ENCODE measurements around the gene MYO1C.

Gene MYO1C

DNA sequence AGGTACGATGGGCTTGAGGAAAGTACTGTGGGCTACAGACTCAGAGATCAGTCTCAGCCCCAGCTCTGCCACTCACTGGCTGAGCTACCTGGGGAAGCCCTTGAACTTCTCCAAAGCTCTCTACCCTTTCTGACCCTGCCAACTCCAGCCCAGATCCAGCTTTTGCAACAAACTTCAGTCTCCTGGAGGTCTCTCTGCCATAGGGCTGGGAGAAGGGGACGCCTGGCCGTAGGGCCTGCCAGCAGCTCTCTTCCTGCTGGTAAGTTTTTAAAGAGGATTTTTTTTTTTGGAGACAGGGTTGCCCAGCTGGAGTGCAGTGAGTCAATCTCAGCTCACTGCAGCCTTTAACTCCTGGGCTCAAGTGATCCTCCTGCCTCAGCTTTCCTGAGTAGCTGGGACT lies 12.4 kb upstream of the MYO1C start:
- TF ChIP-seq, protein P1, sequence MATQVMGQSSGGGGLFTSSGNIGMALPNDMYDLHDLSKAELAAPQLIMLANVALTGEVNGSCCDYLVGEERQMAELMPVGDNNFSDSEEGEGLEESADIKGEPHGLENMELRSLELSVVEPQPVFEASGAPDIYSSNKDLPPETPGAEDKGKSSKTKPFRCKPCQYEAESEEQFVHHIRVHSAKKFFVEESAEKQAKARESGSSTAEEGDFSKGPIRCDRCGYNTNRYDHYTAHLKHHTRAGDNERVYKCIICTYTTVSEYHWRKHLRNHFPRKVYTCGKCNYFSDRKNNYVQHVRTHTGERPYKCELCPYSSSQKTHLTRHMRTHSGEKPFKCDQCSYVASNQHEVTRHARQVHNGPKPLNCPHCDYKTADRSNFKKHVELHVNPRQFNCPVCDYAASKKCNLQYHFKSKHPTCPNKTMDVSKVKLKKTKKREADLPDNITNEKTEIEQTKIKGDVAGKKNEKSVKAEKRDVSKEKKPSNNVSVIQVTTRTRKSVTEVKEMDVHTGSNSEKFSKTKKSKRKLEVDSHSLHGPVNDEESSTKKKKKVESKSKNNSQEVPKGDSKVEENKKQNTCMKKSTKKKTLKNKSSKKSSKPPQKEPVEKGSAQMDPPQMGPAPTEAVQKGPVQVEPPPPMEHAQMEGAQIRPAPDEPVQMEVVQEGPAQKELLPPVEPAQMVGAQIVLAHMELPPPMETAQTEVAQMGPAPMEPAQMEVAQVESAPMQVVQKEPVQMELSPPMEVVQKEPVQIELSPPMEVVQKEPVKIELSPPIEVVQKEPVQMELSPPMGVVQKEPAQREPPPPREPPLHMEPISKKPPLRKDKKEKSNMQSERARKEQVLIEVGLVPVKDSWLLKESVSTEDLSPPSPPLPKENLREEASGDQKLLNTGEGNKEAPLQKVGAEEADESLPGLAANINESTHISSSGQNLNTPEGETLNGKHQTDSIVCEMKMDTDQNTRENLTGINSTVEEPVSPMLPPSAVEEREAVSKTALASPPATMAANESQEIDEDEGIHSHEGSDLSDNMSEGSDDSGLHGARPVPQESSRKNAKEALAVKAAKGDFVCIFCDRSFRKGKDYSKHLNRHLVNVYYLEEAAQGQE (IDR thresholded peaks at IDR 0.05; ENCODE audit: low read depth): no peak
- TF ChIP-seq TCF12 (IDR thresholded peaks at IDR 0.05; ENCODE audit: low read depth): no peak
- no peak for TF ChIP-seq TEAD4 (IDR thresholded peaks at IDR 0.05)
- no peak for TF ChIP-seq RAD21 (IDR thresholded peaks at IDR 0.05; ENCODE audit: low read depth)
- no peak for TF ChIP-seq NFIC (IDR thresholded peaks at IDR 0.05)
- TF ChIP-seq ZBTB7A (IDR thresholded peaks at IDR 0.05; ENCODE audit: low read depth): no peak
- no peak for TF ChIP-seq EGR1 (IDR thresholded peaks at IDR 0.05)
- TF ChIP-seq, protein P2, sequence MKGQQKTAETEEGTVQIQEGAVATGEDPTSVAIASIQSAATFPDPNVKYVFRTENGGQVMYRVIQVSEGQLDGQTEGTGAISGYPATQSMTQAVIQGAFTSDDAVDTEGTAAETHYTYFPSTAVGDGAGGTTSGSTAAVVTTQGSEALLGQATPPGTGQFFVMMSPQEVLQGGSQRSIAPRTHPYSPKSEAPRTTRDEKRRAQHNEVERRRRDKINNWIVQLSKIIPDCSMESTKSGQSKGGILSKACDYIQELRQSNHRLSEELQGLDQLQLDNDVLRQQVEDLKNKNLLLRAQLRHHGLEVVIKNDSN (IDR thresholded peaks at IDR 0.05): no peak
- TF ChIP-seq YY1 (IDR thresholded peaks at IDR 0.05; ENCODE audit: low read depth): no peak
- TF ChIP-seq TAF1 (IDR thresholded peaks at IDR 0.05; ENCODE audit: low read depth): no peak
- no peak for TF ChIP-seq EP300 (IDR thresholded peaks at IDR 0.05; ENCODE audit: borderline replicate concordance)
- TF ChIP-seq FOXM1 (IDR thresholded peaks at IDR 0.05; ENCODE audit: borderline replicate concordance, low read depth): no peak
- no peak for TF ChIP-seq CEBPB (IDR thresholded peaks at IDR 0.05)

DNA sequence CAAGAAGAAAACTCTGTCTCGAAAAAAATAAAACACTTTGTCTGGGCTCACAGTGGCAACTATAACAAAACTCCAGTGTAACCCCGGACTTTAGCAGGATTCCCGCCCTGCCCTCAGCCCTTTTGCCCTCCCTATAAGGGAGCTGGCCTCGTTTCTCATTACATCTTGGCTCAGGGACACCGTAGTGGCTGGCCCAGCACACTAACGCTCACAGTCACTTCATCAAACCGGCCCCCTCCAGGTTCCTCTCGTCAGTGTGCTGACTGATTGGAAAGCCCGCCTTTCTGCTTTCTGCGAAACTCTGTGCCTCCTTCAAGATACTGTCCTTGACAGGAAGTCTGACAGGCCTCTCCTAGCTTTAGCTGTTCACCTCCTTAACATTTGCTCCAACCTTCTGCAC lies 11.2 kb upstream of the MYO1C start:
- no peak for TF ChIP-seq TAF1 (IDR thresholded peaks at IDR 0.05; ENCODE audit: low read depth)
- TF ChIP-seq, protein P3, sequence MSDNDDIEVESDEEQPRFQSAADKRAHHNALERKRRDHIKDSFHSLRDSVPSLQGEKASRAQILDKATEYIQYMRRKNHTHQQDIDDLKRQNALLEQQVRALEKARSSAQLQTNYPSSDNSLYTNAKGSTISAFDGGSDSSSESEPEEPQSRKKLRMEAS (IDR thresholded peaks at IDR 0.05): no peak
- TF ChIP-seq, protein P1 (IDR thresholded peaks at IDR 0.05; ENCODE audit: low read depth): no peak
- no peak for TF ChIP-seq ZBTB7A (IDR thresholded peaks at IDR 0.05; ENCODE audit: low read depth)
- TF ChIP-seq FOXM1 (IDR thresholded peaks at IDR 0.05; ENCODE audit: borderline replicate concordance, low read depth): no peak
- TF ChIP-seq TCF12 (IDR thresholded peaks at IDR 0.05; ENCODE audit: low read depth): no peak
- no peak for TF ChIP-seq TEAD4 (IDR thresholded peaks at IDR 0.05)
- TF ChIP-seq, protein P2 (IDR thresholded peaks at IDR 0.05): no peak
- TF ChIP-seq CREB1 (IDR thresholded peaks at IDR 0.05; ENCODE audit: low read depth): no peak
- TF ChIP-seq YY1 (IDR thresholded peaks at IDR 0.05; ENCODE audit: low read depth): no peak
- TF ChIP-seq EGR1 (IDR thresholded peaks at IDR 0.05): no peak
- TF ChIP-seq EP300 (IDR thresholded peaks at IDR 0.05; ENCODE audit: borderline replicate concordance): no peak
- no peak for TF ChIP-seq RAD21 (IDR thresholded peaks at IDR 0.05; ENCODE audit: low read depth)
- no peak for TF ChIP-seq NFIC (IDR thresholded peaks at IDR 0.05)
- TF ChIP-seq CEBPB (IDR thresholded peaks at IDR 0.05): no peak

DNA sequence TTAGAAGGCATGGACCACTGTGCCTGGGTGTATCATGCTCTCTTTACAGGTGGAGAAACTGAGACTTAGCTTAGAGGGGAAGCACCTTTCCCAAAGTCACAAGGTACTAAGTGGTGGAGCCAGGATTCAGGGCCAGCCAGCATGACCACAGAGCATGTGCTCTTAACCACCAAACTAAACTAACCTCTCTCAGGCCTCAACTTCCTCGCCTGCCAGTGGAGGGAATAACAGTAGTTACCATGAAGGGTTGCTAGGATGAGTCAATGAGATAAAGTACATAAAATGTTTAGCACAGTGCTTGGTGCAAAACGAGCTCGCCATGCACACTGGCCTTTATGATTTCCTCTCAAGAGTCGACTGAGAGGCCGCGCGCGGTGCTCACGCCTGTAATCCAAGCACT lies 6.4 kb upstream of the MYO1C start:
- TF ChIP-seq NFIC (IDR thresholded peaks at IDR 0.05) (no peak), YY1 (IDR thresholded peaks at IDR 0.05; ENCODE audit: low read depth) (no peak), EGR1 (IDR thresholded peaks at IDR 0.05) (no peak)

DNA sequence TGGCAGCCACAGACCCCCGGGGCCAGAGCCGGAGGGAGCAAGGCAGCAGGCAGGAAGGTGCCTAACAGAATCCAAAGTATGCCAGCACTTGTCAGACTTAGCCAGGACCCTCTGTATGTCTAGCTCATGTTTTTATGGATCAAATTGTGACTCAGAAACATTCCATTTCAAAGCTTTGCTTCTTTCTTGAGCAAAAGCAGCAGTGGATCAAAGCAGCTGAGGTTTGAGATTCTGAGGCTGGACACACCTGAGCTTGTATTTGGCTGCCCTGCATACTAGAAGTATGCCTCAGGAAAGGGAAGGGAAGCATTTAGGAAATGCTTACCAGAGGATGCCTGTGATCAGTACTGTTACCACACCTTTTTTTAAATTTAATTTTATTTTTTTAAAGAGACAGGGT lies 5.7 kb upstream of the MYO1C start:
- TF ChIP-seq RAD21 (IDR thresholded peaks at IDR 0.05; ENCODE audit: low read depth) (no peak), EGR1 (IDR thresholded peaks at IDR 0.05) (no peak), NFIC (IDR thresholded peaks at IDR 0.05) (no peak), EP300 (IDR thresholded peaks at IDR 0.05; ENCODE audit: borderline replicate concordance) (no peak), FOXM1 (IDR thresholded peaks at IDR 0.05; ENCODE audit: borderline replicate concordance, low read depth) (no peak), TCF12 (IDR thresholded peaks at IDR 0.05; ENCODE audit: low read depth) (no peak), YY1 (IDR thresholded peaks at IDR 0.05; ENCODE audit: low read depth) (no peak), TEAD4 (IDR thresholded peaks at IDR 0.05) (no peak), ZBTB7A (IDR thresholded peaks at IDR 0.05; ENCODE audit: low read depth) (no peak), CREB1 (IDR thresholded peaks at IDR 0.05; ENCODE audit: low read depth) (no peak)
- TF ChIP-seq, protein P2 (IDR thresholded peaks at IDR 0.05): no peak
- TF ChIP-seq, protein P1 (IDR thresholded peaks at IDR 0.05; ENCODE audit: low read depth): no peak
